Mesenchymal stem cell (in vitro differentiated cells and primary cell): ENCODE measurements around the gene RAP1GDS1.
A peak's percentile ranks its signal among the peaks of the same experiment; 100 is the strongest.
"Not testable (repeated sequence)": the region's sequence is repeated elsewhere in the genome, so short reads cannot be mapped to it uniquely, and the experiment has no call there.

ENCODE experiments used
- DNase-seq: peaks from one replicate; pipeline ENCODE4 v3.0.0-alpha.2; 2013
- H2AFZ ChIP-seq: one replicate; pipeline ENCODE4 v1.6.1; 2013; ENCODE audit warnings: low read depth, mild to moderate bottlenecking, control low read depth, inconsistent platforms, low read length, moderate library complexity
- H2AK5ac ChIP-seq: 2 replicates; pipeline ENCODE4 v1.6.1; 2013; ENCODE audit warnings: low read length, moderate library complexity, mild to moderate bottlenecking, inconsistent platforms; ENCODE audit not compliant: severe bottlenecking
- H2BK120ac ChIP-seq: one replicate; pipeline ENCODE4 v1.6.1; 2013; ENCODE audit warnings: low read depth, mild to moderate bottlenecking, inconsistent platforms, low read length, moderate library complexity
- H2BK12ac ChIP-seq, 2 experiments: one replicate each; pipeline ENCODE4 v1.6.1; 2013; ENCODE audit warnings: inconsistent platforms in 2 of 2, low read length in 2 of 2, mild to moderate bottlenecking in 2 of 2, moderate library complexity in 2 of 2, control low read depth in 1 of 2
- H2BK15ac ChIP-seq: one replicate; pipeline ENCODE4 v1.6.1; 2013; ENCODE audit warnings: mild to moderate bottlenecking, low read depth, inconsistent platforms; ENCODE audit not compliant: poor library complexity, severe bottlenecking
- H2BK5ac ChIP-seq: 2 replicates; pipeline ENCODE4 v1.6.1; 2013; ENCODE audit warnings: low read depth, mild to moderate bottlenecking, low read length, control low read depth, inconsistent platforms; ENCODE audit not compliant: poor library complexity, severe bottlenecking
- H3K14ac ChIP-seq, 2 experiments: one replicate each; pipeline ENCODE4 v1.6.1; 2013; ENCODE audit warnings: inconsistent platforms in 2 of 2, low read length in 2 of 2, control low read depth in 1 of 2, mild to moderate bottlenecking in 1 of 2, moderate library complexity in 1 of 2
- H3K18ac ChIP-seq, 2 experiments: one replicate each; pipeline ENCODE4 v1.6.1; 2013; ENCODE audit warnings: inconsistent platforms in 2 of 2, low read length in 2 of 2, control low read depth in 1 of 2, low read depth in 1 of 2, mild to moderate bottlenecking in 1 of 2
- H3K23ac ChIP-seq, 2 experiments: one replicate each; pipeline ENCODE4 v1.6.1; 2013; ENCODE audit warnings: inconsistent platforms in 2 of 2, low read length in 2 of 2, mild to moderate bottlenecking in 2 of 2, moderate library complexity in 2 of 2, control low read depth in 1 of 2
- H3K27ac ChIP-seq: 2 replicates; pipeline ENCODE4 v1.5.1; 2013; ENCODE audit warnings: mild to moderate bottlenecking, moderate library complexity, low read length, control low read depth, inconsistent platforms; ENCODE audit not compliant: poor library complexity, severe bottlenecking
- H3K27me3 ChIP-seq, 2 experiments: 2 replicates each; pipeline versions ENCODE4 v1.6.1 to v1.7.0; 2013; ENCODE audit warnings: low read length in 2 of 2, mild to moderate bottlenecking in 2 of 2, moderate library complexity in 2 of 2, control low read depth in 1 of 2, inconsistent platforms in 1 of 2; ENCODE audit not compliant: control insufficient read depth in 1 of 2, insufficient read depth in 1 of 2
- H3K36me3 ChIP-seq, 2 experiments: 2 replicates each; pipeline versions ENCODE4 v1.6.1 to v1.7.0; 2013; ENCODE audit warnings: low read length in 2 of 2, control low read depth in 1 of 2, inconsistent platforms in 1 of 2, low read depth in 1 of 2, mild to moderate bottlenecking in 1 of 2; ENCODE audit not compliant: insufficient read depth in 2 of 2, control insufficient read depth in 1 of 2
- H3K4ac ChIP-seq, 2 experiments: one replicate each; pipeline ENCODE4 v1.6.1; 2013; ENCODE audit warnings: inconsistent platforms in 2 of 2, low read length in 2 of 2, mild to moderate bottlenecking in 2 of 2, moderate library complexity in 2 of 2, control low read depth in 1 of 2, low read depth in 1 of 2
- H3K4me1 ChIP-seq: 2 replicates; pipeline ENCODE4 v1.6.1; 2013; ENCODE audit warnings: low read depth, low read length, control low read depth; ENCODE audit not compliant: control insufficient read depth, insufficient read depth
- H3K4me2 ChIP-seq: 2 replicates; pipeline ENCODE4 v1.6.1; 2013; ENCODE audit warnings: low read length, mild to moderate bottlenecking, inconsistent platforms; ENCODE audit not compliant: poor library complexity, severe bottlenecking
- H3K4me3 ChIP-seq, 2 experiments: 2 replicates each; pipeline versions ENCODE4 v1.5.1 to v1.7.0; 2013; ENCODE audit warnings: low read length in 2 of 2, mild to moderate bottlenecking in 2 of 2, control low read depth in 1 of 2, low read depth in 1 of 2; ENCODE audit not compliant: insufficient read depth in 1 of 2
- H3K79me1 ChIP-seq: replicated peaks from 2 replicates; pipeline ENCODE4 v1.6.1; 2013; ENCODE audit warnings: mild to moderate bottlenecking, control low read depth, low read length, inconsistent platforms; ENCODE audit not compliant: poor library complexity, severe bottlenecking
- H3K9ac ChIP-seq: 2 replicates; pipeline ENCODE4 v1.7.0; 2013; ENCODE audit warnings: mild to moderate bottlenecking, low read length, moderate library complexity
- H3K9me3 ChIP-seq: 2 replicates; pipeline ENCODE4 v1.7.0; 2013; ENCODE audit warnings: mild to moderate bottlenecking, low read length; ENCODE audit not compliant: control insufficient read depth
- H4K8ac ChIP-seq: one replicate; pipeline ENCODE4 v1.6.1; 2013; ENCODE audit warnings: inconsistent platforms, mild to moderate bottlenecking, low read length, moderate library complexity
- H4K91ac ChIP-seq: one replicate; pipeline ENCODE4 v1.6.1; 2013; ENCODE audit warnings: mild to moderate bottlenecking, low read length, inconsistent platforms
- whole genome bisulfite sequencing: methylation state at CpG from one replicate; pipeline ENCODE4 v1.1.7; 2013; ENCODE audit warnings: mixed read lengths; 5-methylcytosine and 5-hydroxymethylcytosine counted together

The RAP1GDS1 gene

GRCh38 chr4:98457422-98457821 is 196.2 kb downstream of the RAP1GDS1 start:
- H2AFZ ChIP-seq, H4K91ac ChIP-seq, H3K9ac ChIP-seq, H3K4me3 ChIP-seq, H3K4me2 ChIP-seq, H2BK12ac ChIP-seq, H3K27me3 ChIP-seq, H3K4me1 ChIP-seq, H3K23ac ChIP-seq, H3K4ac ChIP-seq, DNase-seq, H2AK5ac ChIP-seq, H3K14ac ChIP-seq, H3K27ac ChIP-seq, H3K9me3 ChIP-seq, H3K79me1 ChIP-seq, H2BK120ac ChIP-seq, H3K36me3 ChIP-seq, H2BK5ac ChIP-seq, H4K8ac ChIP-seq, H2BK15ac ChIP-seq, H3K18ac ChIP-seq: not testable (repeated sequence)
- WGBS: 91% methylated on average over 9 of the region's 9 CpGs

- not testable (repeated sequence) for H2BK120ac ChIP-seq
- WGBS: 100% methylated on average over 1 of the region's 2 CpGs
Measured at GRCh38 chr4:98461121-98461865, 200.1 kb downstream of the RAP1GDS1 start.

GRCh38 chr4:98462487-98462886 is 201.3 kb downstream of the RAP1GDS1 start:
- H2AFZ ChIP-seq: no peak overlapping the region
- H3K18ac ChIP-seq: no peak overlapping the region
- H4K91ac ChIP-seq: no peak overlapping the region
- no peak overlapping the region for H4K8ac ChIP-seq
- H2BK5ac ChIP-seq: no peak overlapping the region
- H3K9ac ChIP-seq: no peak overlapping the region
- no peak overlapping the region for H3K27ac ChIP-seq
- H3K23ac ChIP-seq: no peak overlapping the region
- H3K14ac ChIP-seq: no peak overlapping the region
- no peaks in the 10 kb centered on the region for H3K9me3 ChIP-seq
- no peak overlapping the region for H2BK12ac ChIP-seq
- H2BK120ac ChIP-seq: no peak overlapping the region
- H3K79me1 ChIP-seq: no peaks in the 10 kb centered on the region
- no peak overlapping the region for H3K4me2 ChIP-seq
- no peak overlapping the region for H2AK5ac ChIP-seq
- peaks cover 3% of the 10 kb centered on the region for H3K4me1 ChIP-seq
- H2BK15ac ChIP-seq: no peak overlapping the region
- no peaks in the 10 kb centered on the region for H3K36me3 ChIP-seq
- no peak overlapping the region for H3K4me3 ChIP-seq
- no peak overlapping the region for H3K4ac ChIP-seq
- H3K27me3 ChIP-seq: no peaks in the 10 kb centered on the region
- DNase-seq: no peak

More at GRCh38 chr4:98461121-98461865, 200.1 kb downstream of the RAP1GDS1 start:
- H3K4me1 ChIP-seq, H2AK5ac ChIP-seq, H3K9me3 ChIP-seq, H3K36me3 ChIP-seq, H3K18ac ChIP-seq, H3K4me3 ChIP-seq, H3K23ac ChIP-seq, H3K27ac ChIP-seq, H3K4me2 ChIP-seq, DNase-seq, H4K91ac ChIP-seq, H2BK5ac ChIP-seq, H2BK15ac ChIP-seq, H3K27me3 ChIP-seq, H3K9ac ChIP-seq, H3K4ac ChIP-seq, H2AFZ ChIP-seq, H3K14ac ChIP-seq, H4K8ac ChIP-seq, H2BK12ac ChIP-seq, H3K79me1 ChIP-seq: not testable (repeated sequence)

GRCh38 chr4:98466868-98467599 is 205.8 kb downstream of the RAP1GDS1 start:
- Histone ChIP-seq H2BK5ac (no peak overlapping the region), H2BK120ac (no peak overlapping the region), H2AK5ac (peak overlapping the region; percentile 74), H3K27me3 (no peaks in the 10 kb centered on the region), H3K36me3 (peaks cover 4 to 22% of the 10 kb centered on the region in 2 experiments), H3K23ac (no peak overlapping the region), H2BK15ac (no peak overlapping the region), H4K8ac (peak overlapping the region; percentile 72), H3K9me3 (no peaks in the 10 kb centered on the region), H3K4me1 (peaks cover 9% of the 10 kb centered on the region), H3K27ac (no peak overlapping the region), H3K14ac (no peak overlapping the region), H3K4me2 (no peak overlapping the region), H3K4me3 (peak overlapping the region in 1 of 2 experiments; percentile 80), H3K18ac (peak overlapping the region; percentile 40 to 60), H2AFZ (no peak overlapping the region), H3K4ac (peak overlapping the region; percentile 17 to 53), H3K79me1 (peaks cover 8% of the 10 kb centered on the region), H2BK12ac (peak overlapping the region in 1 of 2 experiments; percentile 12), H4K91ac (no peak overlapping the region), H3K9ac (peak overlapping the region; percentile 86)
- DNase-seq: no peak
- WGBS: 45% methylated on average over 8 of the region's 8 CpGs
